ENCODE measurements around the gene INTS1. TPM values are rescaled to one million over a fixed set of nuclear protein-coding genes. Genes with fewer than 3 reads are reported as not detected.
A peak's percentile ranks its signal among the peaks of the same experiment; 100 is the strongest.

The INTS1 gene
- total RNA-seq, 2 donors from 2014 or later, result 66.3 to 72.9 TPM

DNA sequence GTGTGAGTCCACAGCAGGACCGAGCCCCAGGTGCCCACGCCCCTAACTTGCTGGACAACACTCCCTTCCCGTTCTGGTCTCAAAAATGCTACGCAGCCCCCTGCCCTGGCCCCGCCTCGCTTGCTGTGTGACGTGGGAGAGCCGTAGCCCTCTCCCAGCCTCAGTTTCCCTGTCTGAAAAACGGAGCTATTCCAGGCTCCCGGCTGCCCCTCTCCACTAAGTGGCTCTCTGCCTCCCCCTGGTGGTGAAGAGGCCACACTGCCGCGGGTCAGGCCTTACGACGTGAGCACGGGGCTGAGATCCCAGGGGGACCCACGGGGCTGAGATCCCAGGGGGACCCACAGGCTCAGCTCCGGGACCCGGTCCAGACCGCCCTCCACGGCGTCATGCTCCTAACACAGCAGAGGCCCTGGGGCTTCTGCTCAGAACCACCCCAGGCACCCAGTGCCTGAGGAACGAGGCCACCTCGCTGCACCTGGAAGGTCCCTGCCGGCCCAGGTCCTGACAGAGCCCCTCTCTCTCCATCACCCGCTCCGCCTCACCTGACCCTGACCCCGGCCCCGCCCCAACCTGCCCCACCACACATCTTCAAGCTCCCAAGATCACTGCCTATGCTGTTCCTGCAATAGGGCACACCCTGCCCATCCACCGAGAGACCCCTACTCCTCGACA lies 71.6 kb downstream of the INTS1 start:
- H3K36me3 ChIP-seq (replicated peaks in 1 of 2; ENCODE audit: insufficient read depth in 1 of 2, low read depth in 2 of 2), result no peaks in the 10 kb centered on the region
- intact Hi-C loops (cut with DNase I), result no loop called here
- TF ChIP-seq POLR2A (IDR thresholded peaks at IDR 0.05), result no peak
- TF ChIP-seq, protein P1, sequence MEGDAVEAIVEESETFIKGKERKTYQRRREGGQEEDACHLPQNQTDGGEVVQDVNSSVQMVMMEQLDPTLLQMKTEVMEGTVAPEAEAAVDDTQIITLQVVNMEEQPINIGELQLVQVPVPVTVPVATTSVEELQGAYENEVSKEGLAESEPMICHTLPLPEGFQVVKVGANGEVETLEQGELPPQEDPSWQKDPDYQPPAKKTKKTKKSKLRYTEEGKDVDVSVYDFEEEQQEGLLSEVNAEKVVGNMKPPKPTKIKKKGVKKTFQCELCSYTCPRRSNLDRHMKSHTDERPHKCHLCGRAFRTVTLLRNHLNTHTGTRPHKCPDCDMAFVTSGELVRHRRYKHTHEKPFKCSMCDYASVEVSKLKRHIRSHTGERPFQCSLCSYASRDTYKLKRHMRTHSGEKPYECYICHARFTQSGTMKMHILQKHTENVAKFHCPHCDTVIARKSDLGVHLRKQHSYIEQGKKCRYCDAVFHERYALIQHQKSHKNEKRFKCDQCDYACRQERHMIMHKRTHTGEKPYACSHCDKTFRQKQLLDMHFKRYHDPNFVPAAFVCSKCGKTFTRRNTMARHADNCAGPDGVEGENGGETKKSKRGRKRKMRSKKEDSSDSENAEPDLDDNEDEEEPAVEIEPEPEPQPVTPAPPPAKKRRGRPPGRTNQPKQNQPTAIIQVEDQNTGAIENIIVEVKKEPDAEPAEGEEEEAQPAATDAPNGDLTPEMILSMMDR (IDR thresholded peaks at IDR 0.05), result peak; percentile 81 to 98 (median 88)
- H3K4me3 ChIP-seq, result no peak overlapping the region
- no peaks in the 10 kb centered on the region for H3K9me3 ChIP-seq
- peaks cover 8% of the 10 kb centered on the region for H3K4me1 ChIP-seq
- peak; percentile 67 for ATAC-seq
- peak; percentile 60 to 75 (median 70) for DNase-seq
- H3K27me3 ChIP-seq, result peaks cover 0 to 25% of the 10 kb centered on the region in 2 donors
- WGBS, 2 donors, result 17 to 27% methylated on average over 15 to 28 of the region's 30 CpGs
- H3K27ac ChIP-seq, result no peak overlapping the region

GRCh38 chr7:1431634-1432380 lies 72.4 kb downstream of the INTS1 start:
- DNase-seq (no peak), ATAC-seq (no peak)
- Histone ChIP-seq H3K9me3 (no peaks in the 10 kb centered on the region), H3K27ac (no peak overlapping the region), H3K27me3 (peaks cover 0 to 25% of the 10 kb centered on the region in 2 donors), H3K36me3 (replicated peaks in 1 of 2; ENCODE audit: insufficient read depth in 1 of 2, low read depth in 2 of 2) (no peaks in the 10 kb centered on the region), H3K4me3 (no peak overlapping the region), H3K4me1 (peaks cover 8% of the 10 kb centered on the region)
- TF ChIP-seq, protein P1 (IDR thresholded peaks at IDR 0.05), result no peak
- TF ChIP-seq POLR2A (IDR thresholded peaks at IDR 0.05), result no peak
- WGBS, 2 donors, result 31% methylated on average over 7 to 22 of the region's 22 CpGs
- intact Hi-C loops (cut with DNase I), result no loop called here

DNA sequence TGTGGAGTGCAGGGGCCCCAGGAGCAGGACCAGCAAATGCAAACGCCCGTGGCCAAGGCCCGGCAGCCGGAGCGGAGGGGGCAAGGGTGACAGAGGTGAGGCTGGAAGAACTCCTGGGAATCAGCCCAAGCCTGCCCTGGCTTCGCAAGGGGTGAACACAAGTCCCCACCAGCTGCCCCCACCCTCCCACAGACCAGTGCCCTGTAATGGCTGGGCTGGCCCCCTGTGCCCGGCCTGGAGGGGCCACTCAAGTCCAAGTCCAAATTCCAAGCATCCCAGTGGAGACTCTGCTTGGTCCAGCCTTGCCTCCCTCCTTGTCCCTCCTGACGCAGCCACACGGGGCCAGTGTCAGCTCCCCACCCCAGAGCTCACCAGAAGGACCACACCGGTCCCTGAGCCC lies 73.0 kb downstream of the INTS1 start:
- Histone ChIP-seq H3K4me1 (peaks cover 8% of the 10 kb centered on the region), H3K36me3 (replicated peaks in 1 of 2; ENCODE audit: insufficient read depth in 1 of 2, low read depth in 2 of 2) (no peaks in the 10 kb centered on the region), H3K27ac (no peak overlapping the region), H3K9me3 (no peaks in the 10 kb centered on the region), H3K4me3 (no peak overlapping the region), H3K27me3 (peaks cover 0 to 25% of the 10 kb centered on the region in 2 donors)
- WGBS, 2 donors, result 52% methylated on average over 7 to 10 of the region's 10 CpGs
- DNase-seq (no peak), ATAC-seq (no peak)
- intact Hi-C loops (cut with DNase I), result no loop called here
- no peak for TF ChIP-seq POLR2A (IDR thresholded peaks at IDR 0.05)
- TF ChIP-seq, protein P1 (IDR thresholded peaks at IDR 0.05), result no peak

DNA sequence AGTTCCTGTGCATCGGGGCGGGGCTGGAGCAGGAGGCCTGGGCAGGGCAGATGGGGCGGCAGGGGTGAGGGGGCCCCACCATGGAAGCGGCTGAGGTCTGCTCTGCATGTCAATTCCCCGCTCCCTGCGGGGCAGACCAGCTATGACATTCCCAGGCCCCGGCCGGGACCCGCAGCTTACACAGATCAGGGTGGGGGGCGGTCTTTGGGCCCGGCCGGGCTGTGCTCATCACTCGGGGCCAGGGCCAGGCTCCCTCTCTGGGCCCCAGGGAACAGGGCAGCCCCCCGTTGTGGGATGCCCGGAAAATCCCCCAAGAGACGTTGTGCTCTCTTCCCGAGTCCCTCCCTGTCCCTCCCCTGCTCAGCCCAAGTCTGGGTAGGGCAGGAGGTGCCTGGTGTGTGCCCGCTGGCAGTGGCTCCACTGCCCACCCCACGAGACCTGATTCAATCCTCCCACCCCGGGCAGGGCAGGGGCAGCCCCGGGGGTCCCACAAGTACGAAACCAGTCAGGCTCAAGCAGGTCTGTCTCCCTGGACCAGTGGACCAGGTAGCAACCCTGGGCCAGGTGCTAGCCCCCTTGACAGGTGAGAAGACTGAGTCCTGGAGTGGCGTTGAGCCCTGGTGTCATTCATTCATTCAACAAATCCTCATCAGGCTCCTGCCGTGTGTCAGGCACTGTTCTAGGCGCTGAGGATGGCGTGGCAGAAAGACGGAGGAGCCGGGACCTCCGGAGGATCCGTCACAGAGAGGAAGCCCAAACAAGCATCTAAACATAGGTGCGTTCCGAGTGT lies 73.9 kb downstream of the INTS1 start:
- no peak for TF ChIP-seq POLR2A (IDR thresholded peaks at IDR 0.05)
- TF ChIP-seq, protein P1 (IDR thresholded peaks at IDR 0.05), result no peak
- Histone ChIP-seq H3K9me3 (no peaks in the 10 kb centered on the region), H3K36me3 (replicated peaks in 1 of 2; ENCODE audit: insufficient read depth in 1 of 2, low read depth in 2 of 2) (no peaks in the 10 kb centered on the region), H3K4me3 (no peak overlapping the region), H3K27me3 (peaks cover 0 to 25% of the 10 kb centered on the region in 2 donors), H3K27ac (no peak overlapping the region), H3K4me1 (peaks cover 8% of the 10 kb centered on the region)
- ATAC-seq, result no peak
- intact Hi-C loops (cut with DNase I), result no loop called here
- WGBS, 2 donors, result 56 to 58% methylated on average over 9 to 32 of the region's 32 CpGs
- no peak for DNase-seq
